C4-2B (cell line): ENCODE results near the gene SLC39A10.

Experiments used
- CTCF ChIP-seq: fragments of 450-650 bp; conservative IDR thresholded peaks from 2 replicates; pipeline ENCODE4 v1.5.1; 2017; ENCODE audit warnings: mild to moderate bottlenecking
- ZFX ChIP-seq: fragments of 450-650 bp; IDR thresholded peaks from 2 replicates; pipeline ENCODE4 v1.6.1; 2017

- TF ChIP-seq CTCF: no peak
- no peak for TF ChIP-seq ZFX
These were observed 53.1 kb downstream of the SLC39A10 start for GRCh38 chr2:195709901-195710806.
